OCI-LY7 (cell line): ENCODE data around the gene EYS. TPM values are rescaled to one million over a fixed set of nuclear protein-coding genes. Genes with fewer than 3 reads are reported as not detected.

Experiments
- BruUV-seq: library from RNA; stranded (reverse); fragments of 400-500 nt; replicated peaks from 2 replicates; lab custom pipeline; 2021; lab: Mats Ljungman, UMichigan
- CTCF ChIA-PET: fragments of 300-600 bp; sonication (Branson Sonifier 250); formaldehyde crosslinking; loops from one replicate; lab custom pipeline; 2022; ENCODE audit warnings: antibody characterized with exemption; ENCODE audit not compliant: unreplicated experiment; lab: Charles Lee
- POLR2A ChIA-PET: fragments of 300-600 bp; sonication (Branson Sonifier 250); formaldehyde crosslinking; loops from one replicate; lab custom pipeline; 2022; ENCODE audit warnings: antibody characterized with exemption; lab: Charles Lee
- DNase-seq: peaks from one replicate; pipeline ENCODE4 v3.0.0-alpha.2; 2015; ENCODE audit warnings: low spot score
- H2AFZ ChIP-seq: fragments of 200-600 bp; sonication (generic), shearing (Covaris generic); 2 replicates; pipeline ENCODE4 v1.6.1; 2014; ENCODE audit warnings: mild to moderate bottlenecking, antibody characterized with exemption, low read length, moderate library complexity
- H3K27ac ChIP-seq: fragments of 200-600 bp; sonication (generic); 2 replicates; pipeline ENCODE4 v1.5.1; 2014; ENCODE audit warnings: mixed run types, low read depth, mild to moderate bottlenecking, moderate library complexity, low read length, inconsistent platforms; ENCODE audit not compliant: poor library complexity, severe bottlenecking
- H3K36me3 ChIP-seq: fragments of 200-600 bp; sonication (generic); 2 replicates; pipeline ENCODE4 v1.6.1; 2014; ENCODE audit warnings: mild to moderate bottlenecking, antibody characterized with exemption, low read length, moderate library complexity, mixed read lengths; ENCODE audit not compliant: insufficient read depth
- H3K4me1 ChIP-seq: fragments of 200-600 bp; sonication (generic); 2 replicates; pipeline ENCODE4 v1.5.1; 2014; ENCODE audit warnings: mild to moderate bottlenecking, low read length; ENCODE audit not compliant: insufficient read depth, poor library complexity, severe bottlenecking
- H3K4me2 ChIP-seq: fragments of 200-600 bp; sonication (generic); 2 replicates; pipeline ENCODE4 v1.6.1; 2014; ENCODE audit warnings: mild to moderate bottlenecking, low read length
- H3K4me3 ChIP-seq: fragments of 200-600 bp; sonication (generic); 2 replicates; pipeline ENCODE4 v1.5.1; 2014; ENCODE audit warnings: mild to moderate bottlenecking, low read depth, low read length; ENCODE audit not compliant: poor library complexity, severe bottlenecking
- H3K79me2 ChIP-seq: fragments of 200-600 bp; sonication (generic); 2 replicates; pipeline ENCODE4 v1.6.1; 2016; ENCODE audit warnings: low read depth, mild to moderate bottlenecking, low read length, moderate library complexity, mixed read lengths; ENCODE audit not compliant: insufficient read depth
- H3K9me2 ChIP-seq: fragments of 200-600 bp; sonication (generic); 2 replicates; pipeline ENCODE4 v1.6.1; 2016; ENCODE audit warnings: mild to moderate bottlenecking, low read length, mixed read lengths; ENCODE audit not compliant: insufficient read depth
- H3K9me3 ChIP-seq: fragments of 200-600 bp; sonication (generic); 2 replicates; pipeline ENCODE4 v1.6.1; 2014; ENCODE audit warnings: mild to moderate bottlenecking, mixed run types, low read length, mixed read lengths
- H4K20me1 ChIP-seq: fragments of 200-600 bp; sonication (generic); 2 replicates; pipeline ENCODE4 v1.6.1; 2014; ENCODE audit warnings: mild to moderate bottlenecking, antibody characterized with exemption, low read length, moderate library complexity, mixed read lengths; ENCODE audit not compliant: insufficient read depth
- EZH2phosphoT487 ChIP-seq: fragments of 200-600 bp; sonication (generic); IDR thresholded peaks from 2 replicates; pipeline ENCODE4 v1.6.1; 2018; ENCODE audit warnings: low read depth, borderline replicate concordance, mild to moderate bottlenecking, mixed run types, antibody characterized with exemption, low read length, moderate library complexity, mixed read lengths
- intact Hi-C: fragments of 100-400 bp; cut with micrococcal nuclease; formaldehyde crosslinking; loops from one replicate; pipeline ENCODE4 v1.10.0; 2022; ENCODE audit not compliant: unreplicated experiment
- total RNA-seq, 2 experiments: library from RNA; depleted of rRNA in 1 of 2; stranded (reverse); fragments of >200 nt in 1 of 2; shearing (Covaris generic) in 1 of 2; gene quantifications; 2 replicates each; pipeline ENCODE4 v1.2.3, GENCODE V29; 2014 to 2022
- TF ChIP-seq, protein P1 (sequence below): fragments of 200-600 bp; sonication (generic); conservative IDR thresholded peaks from 2 replicates; pipeline ENCODE4 v1.5.1; 2014; ENCODE audit warnings: mild to moderate bottlenecking, antibody characterized with exemption, low read length, moderate library complexity, mixed read lengths

Gene EYS
- total RNA-seq, 2 experiments from 2014 or later: not detected

DNA sequence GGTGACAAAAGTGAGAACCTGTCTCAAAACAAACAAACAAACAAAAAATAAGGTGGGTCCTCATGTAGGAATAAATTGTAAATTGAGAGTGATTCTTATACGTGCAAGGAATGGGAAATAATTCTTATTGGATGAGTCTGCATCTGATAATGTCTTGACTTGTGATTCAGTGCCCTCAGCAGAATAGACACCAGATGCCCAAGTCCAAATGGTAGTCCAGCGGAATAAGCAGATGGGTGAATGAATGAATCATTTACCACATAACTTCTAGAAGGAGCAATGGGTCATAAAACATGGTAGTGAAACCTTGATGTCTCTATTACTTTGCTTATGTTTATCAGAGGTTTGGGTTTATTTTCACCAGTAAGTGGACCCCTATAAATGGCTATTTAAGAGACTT is 1323.7 kb downstream of the EYS start:
- TF ChIP-seq, protein P1, sequence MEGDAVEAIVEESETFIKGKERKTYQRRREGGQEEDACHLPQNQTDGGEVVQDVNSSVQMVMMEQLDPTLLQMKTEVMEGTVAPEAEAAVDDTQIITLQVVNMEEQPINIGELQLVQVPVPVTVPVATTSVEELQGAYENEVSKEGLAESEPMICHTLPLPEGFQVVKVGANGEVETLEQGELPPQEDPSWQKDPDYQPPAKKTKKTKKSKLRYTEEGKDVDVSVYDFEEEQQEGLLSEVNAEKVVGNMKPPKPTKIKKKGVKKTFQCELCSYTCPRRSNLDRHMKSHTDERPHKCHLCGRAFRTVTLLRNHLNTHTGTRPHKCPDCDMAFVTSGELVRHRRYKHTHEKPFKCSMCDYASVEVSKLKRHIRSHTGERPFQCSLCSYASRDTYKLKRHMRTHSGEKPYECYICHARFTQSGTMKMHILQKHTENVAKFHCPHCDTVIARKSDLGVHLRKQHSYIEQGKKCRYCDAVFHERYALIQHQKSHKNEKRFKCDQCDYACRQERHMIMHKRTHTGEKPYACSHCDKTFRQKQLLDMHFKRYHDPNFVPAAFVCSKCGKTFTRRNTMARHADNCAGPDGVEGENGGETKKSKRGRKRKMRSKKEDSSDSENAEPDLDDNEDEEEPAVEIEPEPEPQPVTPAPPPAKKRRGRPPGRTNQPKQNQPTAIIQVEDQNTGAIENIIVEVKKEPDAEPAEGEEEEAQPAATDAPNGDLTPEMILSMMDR: no peak
- no peak for TF ChIP-seq EZH2phosphoT487
- ChIA-PET CTCF (no interaction called here), POLR2A (no interaction called here)
- no peaks in the 10 kb centered on the region for H4K20me1 ChIP-seq
- intact Hi-C loops: no loop called here
- no peak overlapping the region for H3K4me3 ChIP-seq
- no peaks in the 10 kb centered on the region for H3K36me3 ChIP-seq
- no peaks in the 10 kb centered on the region for H3K79me2 ChIP-seq
- no TSS peak for BruUV-seq
- H3K27ac ChIP-seq: no peak overlapping the region
- H3K9me2 ChIP-seq: no peaks in the 10 kb centered on the region
- no peak overlapping the region for H3K4me2 ChIP-seq
- no peaks in the 10 kb centered on the region for H3K4me1 ChIP-seq
- H3K9me3 ChIP-seq: no peaks in the 10 kb centered on the region
- no peak for DNase-seq
- H2AFZ ChIP-seq: no peak overlapping the region

DNA sequence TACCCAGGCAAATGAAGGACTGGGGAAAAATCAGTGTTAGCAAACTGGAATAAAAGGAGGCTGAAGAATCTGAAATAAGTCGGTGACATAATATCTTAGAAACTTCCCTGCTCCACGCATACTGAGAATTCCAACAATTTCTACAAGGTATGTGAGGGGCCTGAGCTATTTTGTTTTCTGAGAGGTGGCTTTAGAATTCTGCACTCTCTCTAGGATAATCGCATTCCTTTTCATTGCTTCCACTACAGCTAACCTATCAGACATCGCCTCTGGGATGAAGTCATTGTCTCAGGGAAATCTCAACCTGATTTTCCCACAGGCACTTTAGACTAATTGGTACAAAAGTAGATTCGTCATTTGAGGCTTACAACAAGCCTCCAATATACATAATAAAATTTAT is 1330.6 kb downstream of the EYS start:
- no peaks in the 10 kb centered on the region for H3K79me2 ChIP-seq
- no peak overlapping the region for H2AFZ ChIP-seq
- H3K4me3 ChIP-seq: no peak overlapping the region
- TF ChIP-seq, protein P1: no peak
- no peak for TF ChIP-seq EZH2phosphoT487
- intact Hi-C loops: no loop called here
- DNase-seq: no peak
- H3K4me1 ChIP-seq: no peaks in the 10 kb centered on the region
- no peaks in the 10 kb centered on the region for H4K20me1 ChIP-seq
- no peak overlapping the region for H3K27ac ChIP-seq
- H3K9me3 ChIP-seq: no peaks in the 10 kb centered on the region
- no peaks in the 10 kb centered on the region for H3K36me3 ChIP-seq
- no TSS peak for BruUV-seq
- ChIA-PET CTCF (no interaction called here), POLR2A (no interaction called here)
- no peaks in the 10 kb centered on the region for H3K9me2 ChIP-seq
- H3K4me2 ChIP-seq: no peak overlapping the region

DNA sequence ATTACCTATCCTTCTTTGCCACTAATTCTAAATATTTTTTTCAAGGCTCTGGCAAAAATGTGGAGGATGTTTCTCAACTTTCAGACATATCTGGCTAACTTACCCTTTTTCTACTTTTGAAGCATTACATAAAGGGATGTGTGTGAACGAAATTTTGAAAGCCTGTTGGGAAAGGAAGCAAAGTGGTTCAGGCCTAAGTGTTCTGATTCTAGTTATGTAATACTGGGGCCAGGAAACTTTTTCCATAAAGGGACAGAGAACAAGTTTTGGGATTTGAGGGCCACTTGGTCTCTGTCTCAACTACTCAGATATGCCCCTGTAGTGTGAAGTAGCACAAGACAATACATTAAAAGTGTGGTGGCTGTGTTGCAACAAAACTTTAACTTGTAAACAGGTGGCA is 1349.6 kb downstream of the EYS start:
- Histone ChIP-seq H3K27ac (no peak overlapping the region), H3K9me3 (no peaks in the 10 kb centered on the region), H3K36me3 (no peaks in the 10 kb centered on the region), H3K9me2 (no peaks in the 10 kb centered on the region), H2AFZ (no peak overlapping the region), H4K20me1 (no peaks in the 10 kb centered on the region), H3K79me2 (no peaks in the 10 kb centered on the region), H3K4me2 (no peak overlapping the region), H3K4me1 (no peaks in the 10 kb centered on the region), H3K4me3 (no peak overlapping the region)
- intact Hi-C loops: no loop called here
- DNase-seq: no peak
- BruUV-seq: no TSS peak
- POLR2A ChIA-PET: no interaction called here
- no peak for TF ChIP-seq EZH2phosphoT487
- TF ChIP-seq, protein P1: no peak
- CTCF ChIA-PET: no interaction called here
